Measurements from ENCODE around the gene LRPAP1.

LRPAP1 gene

GRCh38 chr4:3500634-3501101 is 31.6 kb downstream of the LRPAP1 start:
- DNase-seq (ENCODE audit: low read depth, low spot score): no peak

GRCh38 chr4:3500111-3500510 is 32.1 kb downstream of the LRPAP1 start:
- no peak for DNase-seq (ENCODE audit: low read depth, low spot score)

DNA sequence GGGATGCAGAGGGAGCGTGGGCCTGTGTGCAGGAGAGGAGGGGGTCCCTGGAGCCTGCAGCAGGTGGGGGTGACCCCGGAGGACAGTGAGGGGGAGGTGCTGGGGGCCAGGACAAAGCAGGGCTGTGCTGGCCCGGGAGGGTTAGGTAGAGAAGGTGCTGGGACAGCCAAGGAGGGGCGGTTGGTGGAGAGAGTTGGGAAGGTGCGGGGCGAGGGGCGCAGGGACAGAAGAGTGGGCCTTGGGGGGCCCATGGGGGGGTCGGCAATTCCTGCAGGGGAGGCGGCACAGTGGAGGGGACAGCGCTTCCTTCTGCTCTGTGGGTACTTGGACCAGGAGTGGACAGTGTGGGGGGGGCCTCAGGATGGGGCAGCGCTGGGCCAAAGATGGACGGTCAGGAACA is 32.5 kb downstream of the LRPAP1 start:
- no peak for DNase-seq (ENCODE audit: low read depth, low spot score)

- no peak for DNase-seq (ENCODE audit: low read depth, low spot score)
Measured at GRCh38 chr4:3498901-3499510, 33.2 kb downstream of the LRPAP1 start.

GRCh38 chr4:3498407-3498806 is 33.8 kb downstream of the LRPAP1 start:
- no peak for DNase-seq (ENCODE audit: low read depth, low spot score)

DNA sequence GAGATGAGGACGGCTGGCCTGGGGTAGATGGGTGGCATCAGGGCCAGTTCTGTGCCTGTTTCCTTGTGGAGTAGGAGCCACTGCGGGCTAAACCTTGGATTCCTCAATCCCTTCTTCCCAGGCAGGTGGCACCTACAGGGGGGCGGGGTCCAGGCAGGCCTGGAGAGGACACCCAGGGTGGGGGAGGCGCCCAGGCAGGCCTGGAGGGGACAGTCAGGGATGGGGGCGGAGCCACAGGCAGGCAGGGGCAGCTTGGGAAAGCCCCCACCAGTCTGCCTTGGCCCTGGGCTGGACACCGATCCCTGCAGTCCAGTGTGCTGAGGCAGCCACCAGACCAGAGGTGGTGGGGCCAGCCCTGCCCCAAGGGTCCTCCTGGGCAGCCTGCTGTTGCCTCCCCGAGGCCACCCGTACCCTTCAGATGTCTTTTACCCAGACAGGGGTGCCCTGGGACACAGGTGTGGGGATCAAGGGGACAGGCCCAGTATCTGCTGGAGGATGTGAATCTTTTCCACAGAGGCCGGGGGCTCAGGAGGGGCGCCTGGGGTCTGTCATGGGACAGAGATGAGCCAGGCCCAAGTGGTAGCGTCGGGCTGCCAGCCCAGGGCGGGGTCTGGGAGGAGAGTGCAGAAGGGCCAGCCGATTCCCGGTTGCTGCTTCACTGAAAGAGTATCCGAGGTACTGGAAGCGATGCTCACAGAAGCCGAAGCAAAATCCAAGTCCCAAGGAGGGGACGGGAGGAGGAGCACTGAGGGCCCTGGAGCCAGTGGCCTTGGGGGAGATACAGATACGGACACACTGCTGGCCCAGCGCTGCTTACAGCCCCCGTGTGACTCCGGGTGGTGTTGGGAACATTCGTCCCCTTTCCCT is 34.5 kb downstream of the LRPAP1 start:
- no peak for DNase-seq (ENCODE audit: low read depth, low spot score)

- DNase-seq (ENCODE audit: low read depth, low spot score): no peak
Measured at GRCh38 chr4:3497095-3497494, 35.1 kb downstream of the LRPAP1 start.

- no peak for DNase-seq (ENCODE audit: low read depth, low spot score)
Measured at GRCh38 chr4:3496021-3496420, 36.2 kb downstream of the LRPAP1 start.

DNA sequence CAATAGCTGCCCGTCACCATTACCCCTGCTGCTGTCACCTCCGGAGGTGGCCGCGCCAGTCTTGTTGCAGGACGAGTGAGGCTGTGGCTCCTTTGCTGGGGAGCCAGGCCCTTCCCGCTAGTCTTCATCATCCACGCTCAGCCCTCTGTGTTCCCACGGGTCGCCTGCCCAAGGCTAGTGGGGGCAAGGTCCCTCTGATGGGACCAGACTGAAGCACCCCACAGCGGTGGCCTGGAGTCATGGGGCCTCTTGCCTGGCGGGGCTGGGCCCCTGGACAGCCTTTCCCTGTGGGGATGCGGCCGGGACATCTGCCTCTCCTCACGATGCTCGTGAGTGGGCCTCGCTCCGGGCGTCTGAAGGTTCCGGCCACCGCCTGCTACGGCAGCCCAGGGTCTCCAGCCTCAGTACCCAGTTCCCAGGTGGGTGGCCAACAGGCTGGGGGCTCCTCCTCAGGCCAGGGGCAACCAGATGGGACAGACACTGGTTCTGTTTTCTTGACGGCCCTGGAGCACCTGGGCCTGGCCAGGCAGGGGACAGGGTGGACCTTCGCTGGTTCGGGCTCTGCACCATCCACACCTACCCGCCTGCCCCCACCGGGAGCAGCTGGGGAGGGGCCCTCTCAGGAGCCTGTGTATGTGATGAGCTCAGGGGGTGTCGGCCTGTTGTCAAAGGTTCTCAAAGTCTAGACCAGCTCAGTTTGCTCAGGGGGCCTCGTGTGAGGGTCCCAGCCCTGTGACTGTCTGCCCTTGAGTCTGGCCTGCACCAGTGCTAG is 36.8 kb downstream of the LRPAP1 start:
- DNase-seq (ENCODE audit: low read depth, low spot score): no peak

GRCh38 chr4:3494462-3494871 is 37.8 kb downstream of the LRPAP1 start:
- DNase-seq (ENCODE audit: low read depth, low spot score): no peak

GRCh38 chr4:3493720-3494461 is 38.3 kb downstream of the LRPAP1 start:
- no peak for DNase-seq (ENCODE audit: low read depth, low spot score)

GRCh38 chr4:3492741-3493719 is 39.2 kb downstream of the LRPAP1 start:
- no peak for DNase-seq (ENCODE audit: low read depth, low spot score)

DNA sequence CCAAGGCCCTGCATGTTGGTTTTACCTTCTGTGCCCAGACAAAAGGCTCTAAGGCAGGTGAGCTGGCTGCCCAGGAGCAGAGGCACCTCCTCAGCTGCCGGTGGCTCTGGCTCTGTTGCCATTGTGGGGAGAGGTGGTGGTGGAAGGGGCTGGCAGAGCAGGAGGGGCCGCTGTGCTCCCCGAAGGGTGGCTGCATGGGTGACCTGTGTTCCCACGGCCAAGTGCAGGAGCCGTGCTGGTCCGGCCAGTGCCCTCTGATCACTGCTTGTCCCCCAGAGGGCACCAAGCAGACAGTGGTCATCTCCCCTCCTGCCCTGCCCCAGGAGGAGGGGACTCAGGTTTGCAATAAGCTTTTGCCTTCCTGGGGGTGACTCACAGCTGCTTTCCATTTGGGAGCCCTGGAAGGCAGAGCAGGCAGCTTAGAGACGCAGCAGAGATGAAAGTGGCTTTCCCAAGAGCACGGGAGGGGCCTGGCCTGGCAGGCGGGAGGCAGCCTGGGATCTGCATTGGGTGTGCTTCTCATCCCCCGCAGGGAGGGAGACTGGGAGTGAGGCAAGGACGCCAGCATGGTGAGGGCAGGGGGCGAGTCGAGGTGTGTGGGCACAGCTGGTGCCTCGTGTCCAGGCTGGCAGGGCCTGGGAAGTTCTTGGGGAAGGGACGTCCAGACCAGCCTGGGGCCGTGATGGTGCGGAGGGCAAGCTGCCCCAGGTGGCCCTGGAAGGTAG is 40.4 kb downstream of the LRPAP1 start:
- DNase-seq (ENCODE audit: low read depth, low spot score): no peak

GRCh38 chr4:3489451-3489962 is 42.7 kb downstream of the LRPAP1 start:
- no peak for DNase-seq (ENCODE audit: low read depth, low spot score)

DNA sequence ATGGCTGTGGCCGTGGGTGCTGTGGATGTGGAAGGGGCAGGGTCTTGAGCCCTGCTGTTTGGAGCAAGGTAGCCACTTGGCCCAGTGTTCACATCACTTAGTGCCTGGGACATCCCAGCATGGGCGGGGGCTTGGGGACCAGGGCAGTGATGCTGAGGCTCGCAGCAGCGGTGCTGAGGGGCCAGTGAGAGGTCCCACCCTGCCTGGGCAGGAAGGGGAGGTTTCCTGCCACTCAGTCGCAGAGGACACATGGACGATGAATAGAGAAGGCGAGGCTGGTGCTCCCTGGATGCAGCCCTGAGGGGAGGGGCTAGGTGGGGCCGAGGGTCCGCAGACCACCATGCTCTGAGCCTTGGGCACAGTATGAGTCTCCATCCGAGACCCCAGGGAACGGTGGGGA is 43.4 kb downstream of the LRPAP1 start:
- DNase-seq (ENCODE audit: low read depth, low spot score): no peak

DNA sequence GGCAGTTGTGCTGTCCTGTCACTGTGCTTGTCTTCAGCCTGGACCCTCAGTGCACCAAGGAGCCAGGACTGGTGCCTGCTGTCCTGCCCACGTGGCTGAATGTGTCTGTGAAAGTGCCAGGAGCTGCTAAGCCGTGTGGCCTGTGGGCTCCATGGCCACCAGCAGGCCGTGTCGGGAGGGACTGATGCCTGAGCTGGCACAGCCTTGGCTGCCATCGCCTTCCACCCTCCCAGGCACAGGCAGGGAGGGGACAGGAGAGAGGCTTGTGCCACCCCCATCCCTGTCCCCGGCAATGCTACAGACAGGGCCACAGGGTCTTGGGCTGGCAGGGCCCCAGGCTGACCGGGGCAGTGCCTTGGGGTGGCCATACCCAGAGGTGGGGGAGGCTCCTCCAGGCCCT is 44.4 kb downstream of the LRPAP1 start:
- no peak for DNase-seq (ENCODE audit: low read depth, low spot score)

- no peak for DNase-seq (ENCODE audit: low read depth, low spot score)
Measured at GRCh38 chr4:3486541-3487540, 45.4 kb downstream of the LRPAP1 start.

GRCh38 chr4:3485886-3486540 is 46.2 kb downstream of the LRPAP1 start:
- DNase-seq (ENCODE audit: low read depth, low spot score): no peak

Data from activated CD4-positive, CD25-positive, alpha-beta regulatory T cell treated with anti-CD3 and anti-CD28 coated beads, Interleukin-2, amount 50 U/mL, for 16 hours (primary cell).